Measurements from ENCODE around the gene MYO5A.
"Not testable (repeated sequence)": the region's sequence is repeated elsewhere in the genome, so short reads cannot be mapped to it uniquely, and the experiment has no call there.

The MYO5A gene

DNA sequence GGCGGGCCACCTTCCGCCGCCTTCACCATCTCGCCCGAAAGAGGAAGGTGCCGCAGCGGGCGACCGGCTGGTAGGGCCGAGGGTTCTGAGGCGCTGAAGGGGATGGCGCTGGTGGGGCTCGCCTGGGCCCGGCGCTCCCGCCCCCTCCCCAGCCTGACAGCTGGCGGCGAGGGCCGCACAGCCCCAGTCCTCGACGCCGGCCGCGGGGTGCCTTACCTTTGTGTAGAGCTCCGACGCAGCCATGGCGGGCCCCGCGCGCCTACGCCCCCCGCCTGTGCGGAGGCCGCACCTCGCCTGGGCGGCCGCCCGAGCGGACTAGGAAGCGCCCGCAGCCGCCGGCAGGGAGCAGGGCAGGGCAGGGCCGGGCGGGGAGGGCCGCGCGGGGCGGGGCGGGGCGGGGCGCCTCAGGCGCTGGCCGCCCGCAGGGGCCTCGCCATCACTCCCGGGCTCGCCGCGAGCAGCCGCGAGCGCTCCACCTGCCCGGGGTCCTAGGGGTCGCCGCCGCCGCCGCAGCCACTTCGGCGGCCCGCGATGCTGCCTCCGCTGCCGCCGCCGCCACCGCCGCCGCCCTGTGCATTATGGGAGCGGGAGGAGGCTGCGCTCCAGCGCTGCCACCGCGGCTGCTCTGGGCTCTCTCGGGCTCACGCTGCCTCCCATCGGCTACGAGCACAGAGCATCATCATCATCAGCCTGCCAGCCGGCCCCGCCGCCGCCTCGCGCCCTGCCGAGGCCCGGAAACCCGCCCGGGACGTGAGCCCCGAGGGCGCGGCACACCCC lies at the start of gene MYO5A:
TSS of gene MYO5A (minus strand) at position 317 of the 777 bp plus-strand sequence. CDS start at position 243, 74 bp downstream.
- DNase-seq = peak; percentile 78

- DNase-seq = no peak
Observed at GRCh38 chr15:52576692-52577091, 48.0 kb upstream of the MYO5A start.

- DNase-seq = not testable (repeated sequence)
Observed at GRCh38 chr15:52575573-52575972, 46.9 kb upstream of the MYO5A start.

DNA sequence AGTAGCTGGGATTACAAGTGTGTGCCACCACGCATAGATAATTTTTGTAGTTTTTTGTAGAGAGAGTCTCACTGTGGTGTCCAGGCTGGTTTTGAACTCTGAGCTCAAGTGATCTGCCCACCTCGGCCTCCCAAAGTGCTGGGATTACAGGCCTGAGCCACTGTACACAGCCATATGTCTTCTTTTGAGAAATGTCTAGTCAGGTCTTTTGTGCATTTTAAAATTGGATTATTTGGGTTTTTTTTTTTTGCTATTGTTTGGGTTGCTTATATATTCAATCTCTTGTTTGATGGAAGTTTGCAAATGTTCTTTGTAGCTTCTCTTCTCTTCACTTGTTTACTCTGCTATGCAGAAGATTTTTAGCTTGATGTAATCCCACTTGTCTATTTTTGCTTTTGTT lies 46.4 kb upstream of the MYO5A start:
- no peak for DNase-seq

- not testable (repeated sequence) for DNase-seq
Observed at GRCh38 chr15:52574623-52575022, 45.9 kb upstream of the MYO5A start.

GRCh38 chr15:52568601-52569585 lies 40.2 kb upstream of the MYO5A start, which contains the start of gene ARPP19:
ARPP19 (minus strand) TSS chr15:52569030; CDS start chr15:52568892, 138 bp downstream.
- peak; percentile 96 for DNase-seq

GRCh38 chr15:52567871-52568600 lies 39.4 kb upstream of the MYO5A start:
- no peak for DNase-seq

DNA sequence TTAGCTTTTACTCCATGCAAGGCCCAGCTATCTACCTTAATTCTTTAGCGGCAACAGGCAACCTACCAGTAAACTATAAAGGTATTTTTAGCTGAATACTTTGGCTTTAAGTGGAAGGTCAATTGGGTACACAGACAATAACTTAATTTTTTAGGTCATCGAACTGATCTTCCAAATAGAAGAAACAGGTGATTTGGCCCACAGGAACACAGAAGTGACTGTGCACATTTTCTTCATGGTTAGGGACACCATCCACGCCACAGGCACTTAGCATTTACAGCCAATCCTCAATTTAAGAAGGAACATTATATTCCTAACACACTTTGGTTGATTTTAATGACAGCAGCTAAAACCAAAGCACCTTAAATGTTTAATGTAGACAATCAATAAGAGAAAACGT lies 38.2 kb upstream of the MYO5A start:
- no peak for DNase-seq

- not testable (repeated sequence) for DNase-seq
Observed at GRCh38 chr15:52565417-52566358, 37.0 kb upstream of the MYO5A start.

GRCh38 chr15:52563501-52564060 lies 34.9 kb upstream of the MYO5A start:
- DNase-seq = no peak

- DNase-seq = no peak
Observed at GRCh38 chr15:52559575-52559974, 30.9 kb upstream of the MYO5A start.

GRCh38 chr15:52559022-52559421 lies 30.3 kb upstream of the MYO5A start:
- no peak for DNase-seq

- DNase-seq = no peak
Observed at GRCh38 chr15:52558196-52558595, 29.5 kb upstream of the MYO5A start.

DNA sequence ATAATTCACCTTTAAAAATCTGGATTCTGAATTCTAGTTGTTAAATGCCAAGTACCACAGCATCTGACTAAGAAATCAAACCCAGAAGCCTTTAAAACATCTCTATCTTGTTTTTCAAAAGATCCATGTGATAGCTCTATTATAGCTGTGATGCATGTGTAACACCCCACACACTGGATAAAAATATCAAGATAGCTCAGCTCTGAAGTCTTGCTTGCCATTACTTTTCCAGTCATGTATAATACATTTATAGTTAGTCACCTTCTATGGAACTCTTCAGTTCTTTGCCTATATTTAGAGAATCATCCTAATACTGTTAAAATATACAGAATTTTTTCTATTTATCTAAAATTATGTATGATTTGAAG lies 28.6 kb upstream of the MYO5A start:
- DNase-seq = no peak

DNA sequence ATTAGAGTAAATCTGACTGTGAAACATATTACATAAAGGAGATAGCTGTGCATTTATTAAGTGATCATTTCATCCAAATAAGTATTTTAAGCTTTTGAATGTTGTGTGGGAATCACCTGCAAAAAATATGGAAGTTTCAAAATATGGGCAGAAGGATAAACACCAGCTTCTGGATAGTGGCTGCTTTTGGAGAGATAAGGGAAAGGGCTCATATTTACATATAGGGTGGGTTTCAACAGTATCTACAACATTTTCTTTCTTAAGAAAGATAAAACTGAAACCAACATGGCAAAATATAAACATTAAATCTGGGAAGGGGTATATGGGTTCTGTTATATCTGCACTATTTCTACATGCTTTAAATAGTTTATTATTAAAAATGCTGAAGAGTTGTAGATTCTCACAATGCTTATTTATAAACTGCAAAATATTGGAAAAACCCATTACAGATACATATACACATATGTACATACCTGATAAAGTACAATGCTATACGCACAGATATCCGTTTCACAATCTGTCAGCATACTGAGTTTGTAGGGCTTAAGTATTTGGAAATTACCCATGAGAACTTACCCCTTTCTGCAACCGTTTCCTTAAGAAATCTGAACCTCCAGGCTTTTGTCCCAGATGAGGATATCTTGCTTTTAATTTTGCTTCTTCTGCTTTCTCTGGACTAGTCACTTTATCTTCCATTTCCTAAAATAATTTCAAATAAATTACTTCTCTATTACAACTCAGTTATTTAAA lies 28.0 kb upstream of the MYO5A start:
- DNase-seq = no peak

DNA sequence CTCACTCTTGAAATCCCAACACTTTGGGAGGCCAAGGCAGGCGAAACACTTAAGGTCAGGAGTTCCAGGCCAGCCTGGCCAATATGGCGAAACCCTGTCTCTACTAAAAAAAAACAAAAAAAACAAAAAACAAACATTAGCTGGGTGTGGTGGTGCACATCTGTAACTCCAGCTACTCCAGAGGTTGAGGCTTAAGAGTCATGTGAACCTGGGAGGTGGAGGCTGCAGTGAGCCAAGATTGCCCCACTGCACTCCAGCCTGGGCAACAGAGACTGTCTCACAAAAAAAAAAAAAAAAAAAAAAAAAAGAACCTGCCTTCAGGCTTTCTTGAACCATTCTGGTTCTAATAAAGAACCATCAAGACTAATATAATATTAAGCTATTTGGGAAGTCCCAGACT lies 23.6 kb upstream of the MYO5A start:
- DNase-seq = no peak

DNA sequence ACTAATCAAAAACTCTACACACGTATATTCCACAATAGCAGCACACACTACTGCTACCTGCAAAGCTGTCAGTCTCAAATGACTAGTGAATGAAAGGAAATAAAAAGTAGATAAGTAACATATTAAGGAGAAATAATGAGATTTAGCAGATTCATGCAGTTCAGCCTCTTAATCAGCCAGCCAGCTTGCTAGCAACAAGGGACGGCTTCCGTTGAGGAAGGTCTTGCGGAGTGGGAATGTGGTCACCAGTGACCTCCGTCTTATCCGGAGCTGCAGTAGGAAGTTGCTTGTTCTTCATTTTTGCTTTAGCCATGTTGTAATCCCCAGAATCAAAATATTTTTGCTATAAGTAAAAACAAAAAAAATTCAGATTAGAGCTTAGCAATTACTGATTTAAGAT lies 23.1 kb upstream of the MYO5A start:
- DNase-seq = no peak

- not testable (repeated sequence) for DNase-seq
Observed at GRCh38 chr15:52551186-52551585, 22.5 kb upstream of the MYO5A start.

DNA sequence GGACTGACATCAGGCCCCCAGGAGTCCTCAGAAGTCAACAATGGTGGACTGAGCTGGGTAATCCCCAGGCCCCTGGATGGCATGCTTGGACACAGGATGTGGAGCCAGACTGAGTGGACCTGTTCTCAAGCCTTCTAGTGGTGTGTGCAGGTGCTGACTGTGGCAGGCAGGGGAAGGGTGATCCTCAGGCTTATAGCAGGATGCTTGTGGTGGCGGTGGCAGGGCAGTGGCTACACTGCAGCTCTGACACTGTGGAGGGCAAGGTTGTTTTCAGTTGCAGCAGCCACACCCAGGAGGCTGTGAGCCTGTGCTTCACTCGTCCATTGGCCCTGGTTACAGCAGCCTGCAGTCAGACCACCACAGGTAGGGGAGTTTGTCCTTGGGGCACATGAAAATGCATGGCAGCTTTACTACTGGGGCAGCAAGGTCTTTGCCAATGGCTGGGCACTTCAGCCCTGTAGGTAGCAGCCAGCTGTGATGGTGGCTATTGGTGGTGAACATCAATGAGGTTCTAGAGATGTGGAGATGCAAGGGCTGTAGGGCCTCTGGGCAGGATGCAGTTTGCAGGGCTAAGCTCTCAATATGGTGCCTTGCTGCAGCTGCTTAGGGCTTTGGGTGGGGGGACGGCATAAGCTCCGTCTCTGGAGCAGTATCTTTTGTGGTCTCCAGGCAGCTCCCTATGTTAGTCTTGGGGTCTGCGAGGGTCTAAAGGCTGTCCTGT lies 17.5 kb upstream of the MYO5A start:
- DNase-seq = no peak
